Measurements from ENCODE around the gene C16orf78.

The C16orf78 gene

GRCh38 chr16:49419862-49420261 is 46.3 kb downstream of the C16orf78 start:
- Histone ChIP-seq H3K27ac (replicated peaks) (no peak overlapping the region), H3K27me3 (ENCODE audit: insufficient read depth, poor library complexity, severe bottlenecking) (no peaks in the 10 kb centered on the region), H3K4me3 (replicated peaks; ENCODE audit: insufficient read depth, low read length) (no peak overlapping the region)
- TF ChIP-seq GABPA (IDR thresholded peaks at IDR 0.05; ENCODE audit: low read depth) (no peak), REST (IDR thresholded peaks at IDR 0.05; ENCODE audit: insufficient replicate concordance, low read depth) (no peak), POLR2AphosphoS5 (IDR thresholded peaks at IDR 0.05; ENCODE audit: low read depth) (no peak), SPI1 (IDR thresholded peaks at IDR 0.05; ENCODE audit: borderline replicate concordance, low read depth) (no peak)
- TF ChIP-seq, protein P1, sequence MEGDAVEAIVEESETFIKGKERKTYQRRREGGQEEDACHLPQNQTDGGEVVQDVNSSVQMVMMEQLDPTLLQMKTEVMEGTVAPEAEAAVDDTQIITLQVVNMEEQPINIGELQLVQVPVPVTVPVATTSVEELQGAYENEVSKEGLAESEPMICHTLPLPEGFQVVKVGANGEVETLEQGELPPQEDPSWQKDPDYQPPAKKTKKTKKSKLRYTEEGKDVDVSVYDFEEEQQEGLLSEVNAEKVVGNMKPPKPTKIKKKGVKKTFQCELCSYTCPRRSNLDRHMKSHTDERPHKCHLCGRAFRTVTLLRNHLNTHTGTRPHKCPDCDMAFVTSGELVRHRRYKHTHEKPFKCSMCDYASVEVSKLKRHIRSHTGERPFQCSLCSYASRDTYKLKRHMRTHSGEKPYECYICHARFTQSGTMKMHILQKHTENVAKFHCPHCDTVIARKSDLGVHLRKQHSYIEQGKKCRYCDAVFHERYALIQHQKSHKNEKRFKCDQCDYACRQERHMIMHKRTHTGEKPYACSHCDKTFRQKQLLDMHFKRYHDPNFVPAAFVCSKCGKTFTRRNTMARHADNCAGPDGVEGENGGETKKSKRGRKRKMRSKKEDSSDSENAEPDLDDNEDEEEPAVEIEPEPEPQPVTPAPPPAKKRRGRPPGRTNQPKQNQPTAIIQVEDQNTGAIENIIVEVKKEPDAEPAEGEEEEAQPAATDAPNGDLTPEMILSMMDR (IDR thresholded peaks at IDR 0.05; ENCODE audit: insufficient read depth, low read length): no peak
- DNase-seq (ENCODE audit: low read depth in 1 of 2, low spot score in 1 of 2): no peak

DNA sequence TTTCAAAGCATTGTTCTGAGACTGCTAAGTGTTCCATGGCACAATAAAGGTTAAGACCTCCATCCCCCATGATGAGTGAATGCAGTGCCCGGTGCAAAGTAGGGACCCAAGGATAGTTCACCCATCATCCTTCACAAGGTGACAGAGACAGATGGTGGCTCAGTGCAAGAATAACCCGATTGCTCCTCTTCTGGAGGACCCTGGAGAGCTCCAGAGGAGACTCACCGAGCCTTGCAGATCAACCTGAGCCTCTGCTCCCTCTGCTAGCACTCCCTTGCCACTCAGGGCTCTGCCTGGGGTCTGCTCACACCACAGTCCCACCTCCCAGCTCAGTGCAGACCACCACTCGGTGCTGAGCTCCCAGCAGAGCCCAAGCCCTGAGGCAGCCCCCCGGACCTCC is 49.3 kb downstream of the C16orf78 start:
- Histone ChIP-seq H3K27ac (replicated peaks) (no peak overlapping the region), H3K27me3 (ENCODE audit: insufficient read depth, poor library complexity, severe bottlenecking) (no peaks in the 10 kb centered on the region), H3K4me3 (replicated peaks; ENCODE audit: insufficient read depth, low read length) (no peak overlapping the region)
- DNase-seq (ENCODE audit: low read depth in 1 of 2, low spot score in 1 of 2): no peak
- no peak for TF ChIP-seq SPI1 (IDR thresholded peaks at IDR 0.05; ENCODE audit: borderline replicate concordance, low read depth)
- peak; percentile 60 for TF ChIP-seq REST (IDR thresholded peaks at IDR 0.05; ENCODE audit: insufficient replicate concordance, low read depth)

DNA sequence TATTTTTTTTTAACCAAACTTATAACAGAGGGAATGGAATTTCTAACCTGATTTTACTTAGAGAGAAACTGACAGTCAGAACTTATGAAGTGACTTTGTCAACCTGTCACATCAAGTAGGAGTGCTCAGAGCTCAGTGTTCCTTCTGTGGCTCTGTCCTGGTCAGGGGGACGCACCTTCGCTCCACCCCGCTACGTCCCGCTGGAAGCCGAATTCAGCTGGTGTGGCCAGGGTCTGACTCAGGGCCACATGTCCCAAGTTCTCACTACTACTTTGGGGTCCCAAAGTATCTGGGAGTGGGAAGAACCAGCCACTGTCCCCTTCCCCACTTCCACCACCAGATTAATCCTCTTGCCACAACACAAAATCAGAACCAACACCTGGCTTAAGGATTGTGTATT is 51.4 kb downstream of the C16orf78 start:
- Histone ChIP-seq H3K27ac (replicated peaks) (no peak overlapping the region), H3K4me3 (replicated peaks; ENCODE audit: insufficient read depth, low read length) (no peak overlapping the region), H3K27me3 (ENCODE audit: insufficient read depth, poor library complexity, severe bottlenecking) (no peaks in the 10 kb centered on the region)
- no peak for DNase-seq (ENCODE audit: low read depth in 1 of 2, low spot score in 1 of 2)
- TF ChIP-seq, protein P1 (IDR thresholded peaks at IDR 0.05; ENCODE audit: insufficient read depth, low read length): no peak
- no peak for TF ChIP-seq SPI1 (IDR thresholded peaks at IDR 0.05; ENCODE audit: borderline replicate concordance, low read depth)
- TF ChIP-seq POLR2AphosphoS5 (IDR thresholded peaks at IDR 0.05; ENCODE audit: low read depth): no peak

- no peak for TF ChIP-seq GABPA (IDR thresholded peaks at IDR 0.05; ENCODE audit: low read depth)
- no peak for TF ChIP-seq POLR2AphosphoS5 (IDR thresholded peaks at IDR 0.05; ENCODE audit: low read depth)
- TF ChIP-seq REST (IDR thresholded peaks at IDR 0.05; ENCODE audit: insufficient replicate concordance, low read depth): no peak
- TF ChIP-seq, protein P1 (IDR thresholded peaks at IDR 0.05; ENCODE audit: insufficient read depth, low read length): no peak
- TF ChIP-seq SPI1 (IDR thresholded peaks at IDR 0.05; ENCODE audit: borderline replicate concordance, low read depth): no peak
- H3K27me3 ChIP-seq (ENCODE audit: insufficient read depth, poor library complexity, severe bottlenecking): no peaks in the 10 kb centered on the region
- DNase-seq (ENCODE audit: low read depth in 1 of 2, low spot score in 1 of 2): no peak
- no peak overlapping the region for H3K27ac ChIP-seq (replicated peaks)
- H3K4me3 ChIP-seq (replicated peaks; ENCODE audit: insufficient read depth, low read length): no peak overlapping the region
Measured at GRCh38 chr16:49427771-49428170, 54.2 kb downstream of the C16orf78 start.
